Measurements from ENCODE around the gene AKAP3. TPM values are rescaled to one million over a fixed set of nuclear protein-coding genes. Genes with fewer than 3 reads are reported as not detected.

AKAP3 gene
- total RNA-seq, 1 donor from 2014 or later, result 1.4 TPM

- no peaks in the 10 kb centered on the region for H3K4me1 Mint-ChIP-seq (ENCODE audit: low read depth, unreplicated experiment)
Observed at GRCh38 chr12:4589941-4590340, 58.9 kb downstream of the AKAP3 start.

GRCh38 chr12:4588916-4589315, 59.9 kb downstream of the AKAP3 start:
- FAIRE-seq, result no peak
- H2AFZ ChIP-seq (ENCODE audit: low read depth, low read length), result no peak overlapping the region
- no peaks in the 10 kb centered on the region for H3K79me2 ChIP-seq (ENCODE audit: insufficient read depth, low read length)
- H3K36me3 ChIP-seq (ENCODE audit: insufficient read depth, low read length), result no peaks in the 10 kb centered on the region
- no peak overlapping the region for H3K4me3 ChIP-seq (ENCODE audit: insufficient read depth, low read depth, low read length)
- H3K9ac ChIP-seq (ENCODE audit: low read length), result no peak overlapping the region
- H3K9me3 Mint-ChIP-seq (ENCODE audit: unreplicated experiment), result no peaks in the 10 kb centered on the region
- no peaks in the 10 kb centered on the region for H3K4me1 Mint-ChIP-seq (ENCODE audit: low read depth, unreplicated experiment)
- no peak overlapping the region for H3K27ac Mint-ChIP-seq (ENCODE audit: unreplicated experiment)
- H3K9me3 ChIP-seq (ENCODE audit: insufficient read depth, low read depth, low read length), result no peaks in the 10 kb centered on the region
- no peak for TF ChIP-seq EZH2 (IDR thresholded peaks at IDR 0.05; ENCODE audit: insufficient read depth, low read length)
- TF ChIP-seq CTCF (IDR thresholded peaks at IDR 0.05; ENCODE audit: insufficient read depth, low read depth, low read length), result no peak
- H3K4me1 ChIP-seq (ENCODE audit: insufficient read depth, low read length), result no peaks in the 10 kb centered on the region
- peaks cover 20% of the 10 kb centered on the region for H3K27me3 Mint-ChIP-seq (ENCODE audit: low read depth, unreplicated experiment)
- no peak for DNase-seq (ENCODE audit: low read depth)
- no peaks in the 10 kb centered on the region for H4K20me1 ChIP-seq (ENCODE audit: insufficient read depth, low read length)
- no peak overlapping the region for H3K27ac ChIP-seq (ENCODE audit: low read depth, low read length)
- no peak overlapping the region for H3K4me3 Mint-ChIP-seq (ENCODE audit: unreplicated experiment)
- no peaks in the 10 kb centered on the region for H3K36me3 Mint-ChIP-seq (ENCODE audit: low read depth, unreplicated experiment)
- no peak overlapping the region for H3K4me2 ChIP-seq (ENCODE audit: low read length)
- no peaks in the 10 kb centered on the region for H3K27me3 ChIP-seq (ENCODE audit: insufficient read depth, low read length)

More at GRCh38 chr12:4589941-4590340, 58.9 kb downstream of the AKAP3 start:
- Histone ChIP-seq H4K20me1 (ENCODE audit: insufficient read depth, low read length) (no peaks in the 10 kb centered on the region), H3K27me3 (ENCODE audit: insufficient read depth, low read length) (no peaks in the 10 kb centered on the region), H3K4me1 (ENCODE audit: insufficient read depth, low read length) (no peaks in the 10 kb centered on the region), H3K27ac (ENCODE audit: low read depth, low read length) (no peak overlapping the region), H2AFZ (ENCODE audit: low read depth, low read length) (no peak overlapping the region), H3K9ac (ENCODE audit: low read length) (no peak overlapping the region), H3K4me3 (ENCODE audit: insufficient read depth, low read depth, low read length) (no peak overlapping the region), H3K4me2 (ENCODE audit: low read length) (no peak overlapping the region), H3K79me2 (ENCODE audit: insufficient read depth, low read length) (no peaks in the 10 kb centered on the region), H3K36me3 (ENCODE audit: insufficient read depth, low read length) (no peaks in the 10 kb centered on the region), H3K9me3 (ENCODE audit: insufficient read depth, low read depth, low read length) (no peaks in the 10 kb centered on the region)
- Mint-ChIP-seq H3K27ac (ENCODE audit: unreplicated experiment) (no peak overlapping the region), H3K27me3 (ENCODE audit: low read depth, unreplicated experiment) (peaks cover 20% of the 10 kb centered on the region), H3K9me3 (ENCODE audit: unreplicated experiment) (no peaks in the 10 kb centered on the region), H3K36me3 (ENCODE audit: low read depth, unreplicated experiment) (no peaks in the 10 kb centered on the region), H3K4me3 (ENCODE audit: unreplicated experiment) (no peak overlapping the region)
- FAIRE-seq (no peak), DNase-seq (ENCODE audit: low read depth) (no peak)
- TF ChIP-seq EZH2 (IDR thresholded peaks at IDR 0.05; ENCODE audit: insufficient read depth, low read length) (no peak), CTCF (IDR thresholded peaks at IDR 0.05; ENCODE audit: insufficient read depth, low read depth, low read length) (no peak)

- Mint-ChIP-seq H3K27ac (ENCODE audit: unreplicated experiment) (no peak overlapping the region), H3K4me1 (ENCODE audit: low read depth, unreplicated experiment) (no peaks in the 10 kb centered on the region), H3K27me3 (ENCODE audit: low read depth, unreplicated experiment) (peaks cover 25% of the 10 kb centered on the region), H3K4me3 (ENCODE audit: unreplicated experiment) (no peak overlapping the region), H3K36me3 (ENCODE audit: low read depth, unreplicated experiment) (no peaks in the 10 kb centered on the region), H3K9me3 (ENCODE audit: unreplicated experiment) (peaks cover 3% of the 10 kb centered on the region)
- DNase-seq (ENCODE audit: low read depth) (no peak), FAIRE-seq (no peak)
- Histone ChIP-seq H4K20me1 (ENCODE audit: insufficient read depth, low read length) (no peaks in the 10 kb centered on the region), H3K9me3 (ENCODE audit: insufficient read depth, low read depth, low read length) (no peaks in the 10 kb centered on the region), H3K27me3 (ENCODE audit: insufficient read depth, low read length) (no peaks in the 10 kb centered on the region), H3K9ac (ENCODE audit: low read length) (no peak overlapping the region), H3K4me3 (ENCODE audit: insufficient read depth, low read depth, low read length) (no peak overlapping the region), H2AFZ (ENCODE audit: low read depth, low read length) (no peak overlapping the region), H3K27ac (ENCODE audit: low read depth, low read length) (no peak overlapping the region), H3K4me1 (ENCODE audit: insufficient read depth, low read length) (no peaks in the 10 kb centered on the region), H3K36me3 (ENCODE audit: insufficient read depth, low read length) (no peaks in the 10 kb centered on the region), H3K4me2 (ENCODE audit: low read length) (no peak overlapping the region), H3K79me2 (ENCODE audit: insufficient read depth, low read length) (no peaks in the 10 kb centered on the region)
- no peak for TF ChIP-seq CTCF (IDR thresholded peaks at IDR 0.05; ENCODE audit: insufficient read depth, low read depth, low read length)
- no peak for TF ChIP-seq EZH2 (IDR thresholded peaks at IDR 0.05; ENCODE audit: insufficient read depth, low read length)
Observed at GRCh38 chr12:4587108-4587507, 61.7 kb downstream of the AKAP3 start.
